Body of pancreas (tissue), 4 donors: ENCODE results near the gene SLMAP. TPM values are rescaled to one million over a fixed set of nuclear protein-coding genes. Genes with fewer than 3 reads are reported as not detected.

Experiments
- ATAC-seq: fragments of 150-250 bp; one replicate; pipeline ENCODE4 v1.9.1; 2016
- DNase-seq, 4 donors: peaks; one replicate each; pipeline ENCODE4 v3.0.0-alpha.2; 2019
- H3K27ac ChIP-seq, 4 donors: fragments of 200-600 bp; sonication (generic); 1 replicate in 3 of 4; 2 replicates in 1 of 4; pipeline versions ENCODE4 v1.5.1 to v1.6.1; 2016 to 2019; ENCODE audit warnings: mild to moderate bottlenecking in 1 of 4, mixed read lengths in 1 of 4, moderate library complexity in 1 of 4
- H3K27me3 ChIP-seq, 2 donors: fragments of 200-600 bp; sonication (generic); one replicate each; pipeline ENCODE4 v1.6.0; 2016; ENCODE audit warnings: mild to moderate bottlenecking in 1 of 2
- H3K36me3 ChIP-seq, 2 donors: fragments of 200-600 bp; sonication (generic); replicated peaks in 1 of 2; 2 replicates each; pipeline ENCODE4 v1.5.1; 2016; ENCODE audit warnings: low read depth in 2 of 2; ENCODE audit not compliant: insufficient read depth in 1 of 2
- H3K4me1 ChIP-seq: fragments of 200-600 bp; sonication (generic); one replicate; pipeline ENCODE4 v1.6.0; 2016
- H3K4me3 ChIP-seq, 2 donors: fragments of 200-600 bp; sonication (generic); 1 replicate in 1 of 2; 2 replicates in 1 of 2; pipeline ENCODE4 v1.5.1; 2016 to 2019
- H3K9me3 ChIP-seq, 3 donors: fragments of 200-600 bp; sonication (generic); 1 replicate in 2 of 3; 2 replicates in 1 of 3; pipeline ENCODE4 v1.5.1; 2016
- CTCF ChIP-seq, 7 experiments: fragments of 450-650 bp in 4 of 7; fragments of 200-600 bp in 3 of 7; sonication (generic) in 3 of 7; IDR thresholded peaks; one replicate each; pipeline ENCODE4 v1.5.1; 2016 to 2019; ENCODE audit warnings: antibody characterized with exemption in 7 of 7
- POLR2A ChIP-seq, 3 donors: fragments of 450-650 bp; IDR thresholded peaks; one replicate each; pipeline ENCODE4 v1.6.1; 2016; ENCODE audit warnings: antibody characterized with exemption in 3 of 3, mild to moderate bottlenecking in 2 of 3
- WGBS, 2 donors: methylation state at CpG; one replicate each; pipeline ENCODE4 v1.1.5; 2017; 5-methylcytosine and 5-hydroxymethylcytosine counted together
- intact Hi-C: fragments of 100-400 bp; cut with DNase I; formaldehyde crosslinking; loops from one replicate; pipeline ENCODE4 v1.15.1; 2023
- total RNA-seq, 2 donors: library from RNA; depleted of rRNA; stranded (reverse); fragments of >200 nt; gene quantifications; one replicate each; pipeline ENCODE4 v1.1.0, GENCODE V29; 2016

SLMAP gene
- total RNA-seq, 2 donors from 2014 or later = 36.6 TPM

DNA sequence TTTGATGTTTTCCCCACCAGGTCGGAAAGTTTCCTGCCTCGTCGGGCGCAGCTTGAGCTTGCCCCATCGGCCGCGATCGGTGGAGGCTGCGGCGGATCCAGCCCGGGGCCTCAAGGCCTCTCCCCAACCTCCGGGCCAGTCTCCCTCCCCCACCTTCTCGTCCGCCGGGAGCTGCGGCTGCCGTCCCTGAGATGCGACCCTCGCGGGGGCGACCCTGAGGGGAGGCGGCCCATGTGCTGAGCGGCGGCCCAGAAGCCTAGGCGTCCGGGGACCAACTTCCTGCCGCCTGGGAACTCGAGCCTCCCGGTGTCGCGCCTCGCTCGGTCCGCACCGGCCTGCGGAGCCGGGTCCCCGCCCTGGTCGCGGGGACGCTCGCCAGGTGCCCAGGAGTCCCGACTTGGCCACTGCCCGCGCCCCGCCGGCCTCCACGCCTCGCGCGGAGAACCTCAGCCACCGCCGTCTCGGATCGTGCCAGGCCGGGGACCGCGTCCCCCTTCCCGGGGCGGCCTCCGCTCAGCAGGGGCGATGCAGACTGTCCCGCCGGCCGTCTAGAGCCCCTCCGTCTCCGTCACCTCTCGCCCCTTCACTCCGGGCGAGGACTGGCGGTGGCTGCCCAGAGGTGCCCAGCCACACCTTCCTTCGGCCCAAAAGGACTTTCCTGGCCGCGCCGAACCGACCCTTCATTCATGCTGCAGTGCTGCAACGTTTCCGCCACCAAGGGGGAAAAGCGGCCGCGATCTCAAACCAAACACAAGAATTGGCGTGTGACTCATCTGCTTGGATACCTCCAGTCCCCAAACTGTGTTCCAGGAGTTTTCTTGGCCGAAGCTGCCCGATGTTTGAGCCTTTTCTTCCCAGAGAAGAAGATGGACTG, 656 bp downstream of the SLMAP start:
- WGBS, 2 donors = 0% methylated on average over 12 to 79 of the region's 84 CpGs
- Histone ChIP-seq H3K27ac (peak overlapping the region; percentile 50 to 89 (median 85)), H3K4me3 (peak overlapping the region; percentile 97 to 98), H3K27me3 (no peaks in the 10 kb centered on the region), H3K36me3 (no peaks in the 10 kb centered on the region), H3K4me1 (peaks cover 36% of the 10 kb centered on the region), H3K9me3 (no peaks in the 10 kb centered on the region)
- TF ChIP-seq POLR2A (IDR thresholded peaks at IDR 0.05) (no peak), CTCF (IDR thresholded peaks at IDR 0.05) (no peak)
- DNase-seq (peak; percentile 44 to 53 (median 47)), ATAC-seq (peak; percentile 23)
- intact Hi-C loops = no loop called here

DNA sequence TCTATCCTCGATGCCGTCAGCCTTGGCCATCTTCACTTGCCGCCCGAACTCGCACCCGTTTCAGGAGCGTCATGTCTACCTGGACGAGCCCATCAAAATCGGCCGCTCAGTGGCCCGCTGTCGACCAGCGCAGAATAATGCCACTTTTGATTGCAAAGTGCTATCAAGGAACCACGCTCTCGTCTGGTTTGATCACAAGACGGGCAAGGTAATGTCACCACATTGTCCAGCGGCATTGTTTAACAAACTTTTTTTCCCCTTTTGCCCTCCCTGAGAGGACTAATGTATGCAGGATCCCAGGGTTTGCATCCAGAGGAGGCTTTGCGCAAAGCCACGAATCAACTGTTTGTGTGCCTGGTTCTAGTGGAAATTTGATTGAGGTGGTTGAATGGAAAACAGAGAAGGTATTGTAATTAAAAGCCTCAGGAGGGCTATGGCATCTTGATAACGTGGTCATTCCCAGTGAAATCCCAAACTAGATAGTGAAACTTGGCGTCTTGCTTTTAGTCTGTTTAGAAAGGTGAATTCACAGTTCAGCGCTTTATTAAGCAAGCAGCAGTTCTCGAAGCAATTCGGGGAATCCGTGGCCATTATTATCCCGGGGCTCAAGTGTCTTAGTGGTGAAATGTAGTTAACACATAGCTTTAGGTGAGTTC, 1.7 kb downstream of the SLMAP start:
- H3K27me3 ChIP-seq = no peaks in the 10 kb centered on the region
- WGBS, 2 donors = 8 to 12% methylated on average over 25 to 26 of the region's 26 CpGs
- DNase-seq (peak in 2 of 4 donors; percentile 14 to 16), ATAC-seq (no peak)
- intact Hi-C loops = no loop called here
- peak overlapping the region in 1 of 2 donors; percentile 97 for H3K4me3 ChIP-seq
- H3K36me3 ChIP-seq = no peaks in the 10 kb centered on the region
- TF ChIP-seq CTCF (IDR thresholded peaks at IDR 0.05) (no peak), POLR2A (IDR thresholded peaks at IDR 0.05) (no peak)
- peak overlapping the region in 2 of 4 donors; percentile 83 to 87 for H3K27ac ChIP-seq
- H3K4me1 ChIP-seq = peaks cover 39% of the 10 kb centered on the region
- H3K9me3 ChIP-seq = no peaks in the 10 kb centered on the region

DNA sequence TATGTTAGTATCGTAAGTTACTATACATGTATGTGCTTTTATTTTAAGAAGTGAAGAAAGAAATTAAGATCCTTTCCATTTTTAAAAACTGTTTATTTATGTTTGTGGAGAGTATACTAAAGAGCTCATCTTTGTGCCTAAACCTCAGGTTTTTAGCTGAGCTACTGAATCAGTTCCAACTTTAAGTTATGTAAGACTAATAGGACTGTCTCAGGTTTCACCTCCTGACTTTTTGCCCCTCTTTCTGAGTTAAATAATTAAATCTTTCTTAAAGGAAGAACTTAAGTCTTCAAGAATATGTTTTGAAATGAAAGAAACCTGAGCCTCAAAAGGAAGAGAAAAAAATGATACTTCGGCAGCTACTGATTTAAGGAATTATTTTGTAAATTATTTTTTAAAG, 2.6 kb downstream of the SLMAP start:
- 71 to 75% methylated on average over 2 of the region's 2 CpGs for WGBS, 2 donors
- Histone ChIP-seq H3K9me3 (no peaks in the 10 kb centered on the region), H3K36me3 (no peaks in the 10 kb centered on the region), H3K27me3 (no peaks in the 10 kb centered on the region), H3K27ac (no peak overlapping the region), H3K4me1 (peaks cover 49% of the 10 kb centered on the region), H3K4me3 (no peak overlapping the region)
- intact Hi-C loops = no loop called here
- DNase-seq = no peak
- ATAC-seq = no peak
- TF ChIP-seq CTCF (IDR thresholded peaks at IDR 0.05) = no peak
- TF ChIP-seq POLR2A (IDR thresholded peaks at IDR 0.05) = no peak

DNA sequence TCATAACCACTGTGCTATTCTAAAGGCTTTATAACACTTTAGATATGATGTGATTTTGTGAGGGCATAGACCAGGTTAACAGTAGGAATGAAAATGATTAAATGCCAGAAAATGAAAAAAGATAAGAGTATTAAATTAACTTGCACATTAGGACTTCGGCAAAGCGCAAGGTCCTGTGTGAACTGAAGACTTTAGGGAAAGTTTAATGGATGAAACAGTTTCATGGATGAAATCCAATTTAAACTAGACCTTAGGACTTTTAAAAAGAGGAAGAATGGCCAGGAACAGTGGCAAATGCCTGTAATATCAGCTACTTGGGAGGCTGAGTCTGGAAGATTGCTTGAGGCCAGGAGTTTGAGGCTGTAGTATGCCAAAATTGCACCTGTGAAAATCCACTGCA, 8.7 kb downstream of the SLMAP start:
- no peak for DNase-seq
- no peak for ATAC-seq
- H3K4me3 ChIP-seq = no peak overlapping the region
- H3K27ac ChIP-seq = no peak overlapping the region
- H3K9me3 ChIP-seq = no peaks in the 10 kb centered on the region
- intact Hi-C loops = no loop called here
- TF ChIP-seq POLR2A (IDR thresholded peaks at IDR 0.05) (no peak), CTCF (IDR thresholded peaks at IDR 0.05) (no peak)
- H3K27me3 ChIP-seq = no peaks in the 10 kb centered on the region
- 23 to 29% methylated on average over 2 of the region's 2 CpGs for WGBS, 2 donors
- H3K4me1 ChIP-seq = peaks cover 42% of the 10 kb centered on the region
- no peaks in the 10 kb centered on the region for H3K36me3 ChIP-seq
